PC-3 (cell line): ENCODE results near the gene PPFIA1.

Source experiments
- EZH2 ChIP-seq: fragments of 300-600 bp; sonication (generic); IDR thresholded peaks from one replicate; pipeline ENCODE4 v1.6.1; 2017; ENCODE audit warnings: antibody characterized with exemption, mild to moderate bottlenecking, low read length; ENCODE audit not compliant: unreplicated experiment
- EZH2phosphoT487 ChIP-seq: fragments of 300-600 bp; sonication (generic); IDR thresholded peaks from 2 replicates; pipeline ENCODE4 v1.6.1; 2018; ENCODE audit warnings: mild to moderate bottlenecking, antibody characterized with exemption, low read length, borderline replicate concordance
- TF ChIP-seq, protein P1 (sequence below): fragments of 300-600 bp; sonication (generic); conservative IDR thresholded peaks from 2 replicates; pipeline ENCODE4 v1.5.1; 2017; ENCODE audit warnings: antibody characterized with exemption, low read depth, mild to moderate bottlenecking, low read length

DNA sequence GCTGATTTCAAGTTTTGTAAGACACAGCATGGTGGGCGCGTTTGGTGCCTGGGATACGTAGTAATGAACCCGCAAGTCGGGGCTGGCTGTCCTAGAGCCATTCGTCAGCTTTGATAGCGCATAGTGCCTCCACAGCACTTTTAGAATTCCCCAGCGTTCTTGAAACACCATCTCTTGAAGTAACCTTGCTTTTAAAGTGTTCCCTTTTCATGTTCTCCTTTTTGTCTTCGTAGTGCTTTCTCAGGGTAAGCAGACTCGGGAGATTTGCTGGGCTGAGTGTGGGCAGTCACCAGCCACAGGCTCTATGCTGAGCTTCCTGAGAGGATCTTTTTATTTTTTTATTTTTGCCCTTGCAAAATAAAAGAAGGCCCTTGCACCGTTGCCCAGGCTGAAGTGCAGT is 88.3 kb downstream of the PPFIA1 start:
- TF ChIP-seq, protein P1, sequence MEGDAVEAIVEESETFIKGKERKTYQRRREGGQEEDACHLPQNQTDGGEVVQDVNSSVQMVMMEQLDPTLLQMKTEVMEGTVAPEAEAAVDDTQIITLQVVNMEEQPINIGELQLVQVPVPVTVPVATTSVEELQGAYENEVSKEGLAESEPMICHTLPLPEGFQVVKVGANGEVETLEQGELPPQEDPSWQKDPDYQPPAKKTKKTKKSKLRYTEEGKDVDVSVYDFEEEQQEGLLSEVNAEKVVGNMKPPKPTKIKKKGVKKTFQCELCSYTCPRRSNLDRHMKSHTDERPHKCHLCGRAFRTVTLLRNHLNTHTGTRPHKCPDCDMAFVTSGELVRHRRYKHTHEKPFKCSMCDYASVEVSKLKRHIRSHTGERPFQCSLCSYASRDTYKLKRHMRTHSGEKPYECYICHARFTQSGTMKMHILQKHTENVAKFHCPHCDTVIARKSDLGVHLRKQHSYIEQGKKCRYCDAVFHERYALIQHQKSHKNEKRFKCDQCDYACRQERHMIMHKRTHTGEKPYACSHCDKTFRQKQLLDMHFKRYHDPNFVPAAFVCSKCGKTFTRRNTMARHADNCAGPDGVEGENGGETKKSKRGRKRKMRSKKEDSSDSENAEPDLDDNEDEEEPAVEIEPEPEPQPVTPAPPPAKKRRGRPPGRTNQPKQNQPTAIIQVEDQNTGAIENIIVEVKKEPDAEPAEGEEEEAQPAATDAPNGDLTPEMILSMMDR: no peak
- TF ChIP-seq EZH2 (no peak), EZH2phosphoT487 (no peak)
